GM10266 (cell line): ENCODE measurements around the gene SLC5A3.
A peak's percentile ranks its signal among the peaks of the same experiment; 100 is the strongest.

Source experiments
- DNase-seq: peaks from one replicate; pipeline ENCODE4 v3.0.0; 2012; ENCODE audit errors: extremely low spot score
- CTCF ChIP-seq: IDR thresholded peaks from 2 replicates; pipeline ENCODE4 v1.5.1; 2012; ENCODE audit warnings: mild to moderate bottlenecking, low read depth; ENCODE audit not compliant: control insufficient read depth, insufficient read depth; ENCODE audit errors: missing control alignments

Gene SLC5A3

GRCh38 chr21:34086887-34087306 is 13.5 kb downstream of the SLC5A3 start:
- no peak for TF ChIP-seq CTCF
- no peak for DNase-seq

- no peak for TF ChIP-seq CTCF
- DNase-seq = no peak
Measured at GRCh38 chr21:34088752-34089151, 15.4 kb downstream of the SLC5A3 start.

GRCh38 chr21:34091032-34091431 is 17.7 kb downstream of the SLC5A3 start:
- TF ChIP-seq CTCF = no peak
- no peak for DNase-seq

- DNase-seq = no peak
- TF ChIP-seq CTCF = peak; percentile 26
Measured at GRCh38 chr21:34091607-34092006, 18.2 kb downstream of the SLC5A3 start.

- DNase-seq = no peak
- no peak for TF ChIP-seq CTCF
Measured at GRCh38 chr21:34092262-34092921, 19.0 kb downstream of the SLC5A3 start.

- DNase-seq = no peak
- TF ChIP-seq CTCF = no peak
Measured at GRCh38 chr21:34093083-34093482, 19.7 kb downstream of the SLC5A3 start.

- no peak for DNase-seq
- TF ChIP-seq CTCF = no peak
Measured at GRCh38 chr21:34094949-34095348, 21.6 kb downstream of the SLC5A3 start.
